SK-N-SH treated with all-trans-retinoic acid at 6 μM for 48 hours (cell line): ENCODE measurements around the gene PICK1.

Experiments used
- ATAC-seq: fragments of 200-7000 bp; cut with Tn5 transposase; 3 replicates; pipeline ENCODE4 v1.9.1; 2020; ENCODE audit warnings: mild to moderate bottlenecking, moderate library complexity
- ARNTL ChIP-seq: fragments of 450-650 bp; formaldehyde crosslinking; IDR thresholded peaks from 2 replicates; pipeline ENCODE4 v1.5.0; 2020; ENCODE audit warnings: low read depth, mild to moderate bottlenecking, moderate library complexity, borderline replicate concordance
- BACH2 ChIP-seq: fragments of 250-450 bp; sonication (Bioruptor Pico); IDR thresholded peaks from 2 replicates; pipeline ENCODE4 v1.9.0; 2021; ENCODE audit warnings: mild to moderate bottlenecking, borderline replicate concordance
- CSDC2 ChIP-seq: fragments of 250-450 bp; sonication (Bioruptor Pico); IDR thresholded peaks from 2 replicates; pipeline ENCODE4 v1.5.0; 2020; ENCODE audit warnings: mild to moderate bottlenecking, moderate library complexity
- CSRNP3 ChIP-seq: fragments of 250-450 bp; sonication (Bioruptor Pico); IDR thresholded peaks from 2 replicates; pipeline ENCODE4 v1.5.1; 2021; ENCODE audit warnings: mild to moderate bottlenecking, moderate library complexity
- ESRRG ChIP-seq: fragments of 250-450 bp; sonication (Bioruptor Pico); IDR thresholded peaks from 2 replicates; pipeline ENCODE4 v1.6.1; 2021; ENCODE audit warnings: mild to moderate bottlenecking
- GLIS3 ChIP-seq: fragments of 250-450 bp; sonication (Bioruptor Pico); IDR thresholded peaks from 2 replicates; pipeline ENCODE4 v1.5.0; 2020; ENCODE audit warnings: mild to moderate bottlenecking, moderate library complexity
- ISL1 ChIP-seq: fragments of 250-450 bp; sonication (Bioruptor Pico); IDR thresholded peaks from 2 replicates; pipeline ENCODE4 v2.1.2; 2022; ENCODE audit warnings: mild to moderate bottlenecking, moderate library complexity
- OSR1 ChIP-seq: fragments of 250-450 bp; sonication (Bioruptor Pico); IDR thresholded peaks from 2 replicates; pipeline ENCODE4 v1.8.0; 2022; ENCODE audit warnings: moderate library complexity, mild to moderate bottlenecking, inconsistent platforms
- POU6F1 ChIP-seq: fragments of 250-450 bp; sonication (Bioruptor Pico); IDR thresholded peaks from 2 replicates; pipeline ENCODE4 v1.8.0; 2021; ENCODE audit warnings: low read depth, mild to moderate bottlenecking, moderate library complexity, borderline replicate concordance
- PPARA ChIP-seq: fragments of 250-450 bp; sonication (Bioruptor Pico); IDR thresholded peaks from 2 replicates; pipeline ENCODE4 v1.5.0; 2020; ENCODE audit warnings: mild to moderate bottlenecking, borderline replicate concordance
- RARB ChIP-seq: fragments of 250-450 bp; sonication (Bioruptor Pico); IDR thresholded peaks from 2 replicates; pipeline ENCODE4 v1.8.0; 2021; ENCODE audit warnings: mild to moderate bottlenecking, moderate library complexity
- SNAI2 ChIP-seq: fragments of 250-450 bp; sonication (Bioruptor Pico); IDR thresholded peaks from 2 replicates; pipeline ENCODE4 v1.5.0; 2020; ENCODE audit warnings: mild to moderate bottlenecking, moderate library complexity
- TCF4 ChIP-seq: fragments of 250-450 bp; sonication (Bioruptor Pico); IDR thresholded peaks from 2 replicates; pipeline ENCODE4 v1.8.0; 2021; ENCODE audit warnings: mild to moderate bottlenecking, moderate library complexity, borderline replicate concordance
- TOX ChIP-seq: fragments of 250-450 bp; sonication (Bioruptor Pico); IDR thresholded peaks from 2 replicates; pipeline ENCODE4 v1.8.0; 2021; ENCODE audit warnings: mild to moderate bottlenecking, moderate library complexity, borderline replicate concordance
- TSHZ2 ChIP-seq: fragments of 250-450 bp; sonication (Bioruptor Pico); IDR thresholded peaks from 2 replicates; pipeline ENCODE4 v1.5.0; 2020; ENCODE audit warnings: mild to moderate bottlenecking, moderate library complexity
- ZC3H10 ChIP-seq: fragments of 250-450 bp; sonication (Bioruptor Pico); IDR thresholded peaks from 2 replicates; pipeline ENCODE4 v1.5.1; 2021; ENCODE audit warnings: mild to moderate bottlenecking, moderate library complexity
- ZFP3 ChIP-seq: fragments of 250-450 bp; sonication (Bioruptor Pico); IDR thresholded peaks from 2 replicates; pipeline ENCODE4 v1.5.0; 2020; ENCODE audit warnings: mild to moderate bottlenecking, moderate library complexity
- ZFP30 ChIP-seq: fragments of 450-650 bp; formaldehyde crosslinking; IDR thresholded peaks from 2 replicates; pipeline ENCODE4 v1.5.0; 2022; ENCODE audit warnings: mild to moderate bottlenecking, moderate library complexity
- ZNF565 ChIP-seq: fragments of 450-650 bp; formaldehyde crosslinking; conservative IDR thresholded peaks from 2 replicates; pipeline ENCODE4 v1.5.0; 2020; ENCODE audit warnings: low read depth, mild to moderate bottlenecking, moderate library complexity
- ZNF70 ChIP-seq: fragments of 450-650 bp; formaldehyde crosslinking; IDR thresholded peaks from 2 replicates; pipeline ENCODE4 v1.5.0; 2020; ENCODE audit warnings: mild to moderate bottlenecking, moderate library complexity
- ZNF8 ChIP-seq: fragments of 450-650 bp; formaldehyde crosslinking; IDR thresholded peaks from 2 replicates; pipeline ENCODE4 v1.5.0; 2020; ENCODE audit warnings: mild to moderate bottlenecking, moderate library complexity
- TF ChIP-seq, protein P1 (sequence below): fragments of 250-450 bp; sonication (Bioruptor Pico); IDR thresholded peaks from 2 replicates; pipeline ENCODE4 v1.8.0; 2020; ENCODE audit warnings: mild to moderate bottlenecking, moderate library complexity, borderline replicate concordance
- TF ChIP-seq, protein P2 (sequence below): fragments of 250-450 bp; sonication (Bioruptor Pico); IDR thresholded peaks from 2 replicates; pipeline ENCODE4 v1.5.1; 2020; ENCODE audit warnings: low read depth, mild to moderate bottlenecking, moderate library complexity

The PICK1 gene

DNA sequence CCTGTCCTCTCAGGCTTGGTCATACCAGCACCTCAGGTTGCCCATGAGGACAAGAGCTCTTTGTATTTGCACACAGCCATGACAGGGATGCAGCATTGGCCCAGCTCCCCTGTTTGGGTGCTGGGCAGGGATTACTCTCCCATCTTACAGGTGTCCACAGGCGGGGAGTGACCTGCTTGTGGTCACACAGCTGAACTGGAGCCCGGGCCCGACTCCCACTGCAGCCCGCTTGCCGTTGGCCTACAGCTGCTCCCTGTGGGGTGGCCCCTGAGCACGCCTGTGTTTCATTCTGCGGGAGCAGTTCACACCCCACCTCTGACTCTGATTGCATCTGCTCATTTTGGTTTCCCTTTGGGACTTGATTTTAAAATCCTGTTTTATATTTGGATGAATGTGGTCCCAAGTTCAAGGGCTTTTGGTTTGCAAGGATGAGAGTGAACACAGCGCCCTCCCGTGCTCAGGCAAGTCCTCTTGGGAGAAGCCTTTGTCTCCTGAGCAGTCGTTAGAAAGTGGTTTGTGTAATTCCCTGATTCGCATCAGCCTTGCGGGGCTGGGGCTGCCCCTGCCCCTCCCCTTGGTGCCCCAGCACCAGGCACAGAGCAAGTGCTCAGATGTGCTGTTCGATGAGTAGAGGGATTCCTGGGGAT is 9.3 kb downstream of the PICK1 start:
- ATAC-seq = no peak
- TF ChIP-seq GLIS3 (CRISPR knock-in tag) = no peak
- TF ChIP-seq ARNTL = no peak
- no peak for TF ChIP-seq ZNF8 (CRISPR knock-in tag)
- TF ChIP-seq RARB (CRISPR knock-in tag) = no peak
- no peak for TF ChIP-seq ISL1 (CRISPR knock-in tag)
- no peak for TF ChIP-seq ZC3H10 (CRISPR knock-in tag)
- no peak for TF ChIP-seq ESRRG (CRISPR knock-in tag)
- TF ChIP-seq, protein P1, sequence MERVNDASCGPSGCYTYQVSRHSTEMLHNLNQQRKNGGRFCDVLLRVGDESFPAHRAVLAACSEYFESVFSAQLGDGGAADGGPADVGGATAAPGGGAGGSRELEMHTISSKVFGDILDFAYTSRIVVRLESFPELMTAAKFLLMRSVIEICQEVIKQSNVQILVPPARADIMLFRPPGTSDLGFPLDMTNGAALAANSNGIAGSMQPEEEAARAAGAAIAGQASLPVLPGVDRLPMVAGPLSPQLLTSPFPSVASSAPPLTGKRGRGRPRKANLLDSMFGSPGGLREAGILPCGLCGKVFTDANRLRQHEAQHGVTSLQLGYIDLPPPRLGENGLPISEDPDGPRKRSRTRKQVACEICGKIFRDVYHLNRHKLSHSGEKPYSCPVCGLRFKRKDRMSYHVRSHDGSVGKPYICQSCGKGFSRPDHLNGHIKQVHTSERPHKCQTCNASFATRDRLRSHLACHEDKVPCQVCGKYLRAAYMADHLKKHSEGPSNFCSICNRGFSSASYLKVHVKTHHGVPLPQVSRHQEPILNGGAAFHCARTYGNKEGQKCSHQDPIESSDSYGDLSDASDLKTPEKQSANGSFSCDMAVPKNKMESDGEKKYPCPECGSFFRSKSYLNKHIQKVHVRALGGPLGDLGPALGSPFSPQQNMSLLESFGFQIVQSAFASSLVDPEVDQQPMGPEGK = no peak
- TF ChIP-seq OSR1 = no peak
- TF ChIP-seq SNAI2 (CRISPR knock-in tag) = no peak
- no peak for TF ChIP-seq ZNF70 (CRISPR knock-in tag)
- TF ChIP-seq BACH2 = no peak
- TF ChIP-seq, protein P2, sequence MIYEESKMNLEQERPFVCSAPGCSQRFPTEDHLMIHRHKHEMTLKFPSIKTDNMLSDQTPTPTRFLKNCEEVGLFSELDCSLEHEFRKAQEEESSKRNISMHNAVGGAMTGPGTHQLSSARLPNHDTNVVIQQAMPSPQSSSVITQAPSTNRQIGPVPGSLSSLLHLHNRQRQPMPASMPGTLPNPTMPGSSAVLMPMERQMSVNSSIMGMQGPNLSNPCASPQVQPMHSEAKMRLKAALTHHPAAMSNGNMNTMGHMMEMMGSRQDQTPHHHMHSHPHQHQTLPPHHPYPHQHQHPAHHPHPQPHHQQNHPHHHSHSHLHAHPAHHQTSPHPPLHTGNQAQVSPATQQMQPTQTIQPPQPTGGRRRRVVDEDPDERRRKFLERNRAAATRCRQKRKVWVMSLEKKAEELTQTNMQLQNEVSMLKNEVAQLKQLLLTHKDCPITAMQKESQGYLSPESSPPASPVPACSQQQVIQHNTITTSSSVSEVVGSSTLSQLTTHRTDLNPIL = no peak
- TF ChIP-seq POU6F1 (CRISPR knock-in tag) = no peak

DNA sequence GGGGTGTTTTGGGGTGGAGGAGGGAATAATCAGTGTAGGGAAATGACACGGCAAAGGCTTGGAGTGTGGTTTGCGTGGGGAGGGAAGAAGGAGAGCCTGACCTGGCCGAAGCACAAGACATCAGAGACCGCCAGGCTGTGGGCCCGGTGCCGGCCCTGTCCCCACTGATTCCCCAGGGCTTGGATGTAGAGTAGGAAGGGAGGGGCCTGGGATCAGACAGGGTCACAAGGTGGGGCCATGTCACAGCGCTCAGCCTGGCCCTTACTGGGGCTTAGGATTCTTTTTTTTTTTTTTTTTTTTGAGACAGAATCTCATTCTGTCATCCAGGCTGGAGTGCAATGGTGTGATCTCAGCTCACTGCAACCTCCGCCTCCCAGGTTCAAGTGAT is 9.8 kb downstream of the PICK1 start:
- TF ChIP-seq RARB (CRISPR knock-in tag) (no peak), POU6F1 (CRISPR knock-in tag) (no peak), TCF4 (CRISPR knock-in tag) (no peak), ARNTL (no peak), PPARA (CRISPR knock-in tag) (no peak), ZNF70 (CRISPR knock-in tag) (no peak), BACH2 (no peak), CSDC2 (CRISPR knock-in tag) (no peak), TOX (no peak), ZNF8 (CRISPR knock-in tag) (no peak), ISL1 (CRISPR knock-in tag) (no peak), ZFP3 (no peak), ZNF565 (no peak), ZFP30 (CRISPR knock-in tag) (no peak), TSHZ2 (no peak), ESRRG (CRISPR knock-in tag) (no peak), SNAI2 (CRISPR knock-in tag) (no peak), CSRNP3 (CRISPR knock-in tag) (no peak), ZC3H10 (CRISPR knock-in tag) (no peak)
- TF ChIP-seq, protein P2 = no peak
- ATAC-seq = no peak
